Measurements from ENCODE around the gene MAP3K9.

Gene MAP3K9

DNA sequence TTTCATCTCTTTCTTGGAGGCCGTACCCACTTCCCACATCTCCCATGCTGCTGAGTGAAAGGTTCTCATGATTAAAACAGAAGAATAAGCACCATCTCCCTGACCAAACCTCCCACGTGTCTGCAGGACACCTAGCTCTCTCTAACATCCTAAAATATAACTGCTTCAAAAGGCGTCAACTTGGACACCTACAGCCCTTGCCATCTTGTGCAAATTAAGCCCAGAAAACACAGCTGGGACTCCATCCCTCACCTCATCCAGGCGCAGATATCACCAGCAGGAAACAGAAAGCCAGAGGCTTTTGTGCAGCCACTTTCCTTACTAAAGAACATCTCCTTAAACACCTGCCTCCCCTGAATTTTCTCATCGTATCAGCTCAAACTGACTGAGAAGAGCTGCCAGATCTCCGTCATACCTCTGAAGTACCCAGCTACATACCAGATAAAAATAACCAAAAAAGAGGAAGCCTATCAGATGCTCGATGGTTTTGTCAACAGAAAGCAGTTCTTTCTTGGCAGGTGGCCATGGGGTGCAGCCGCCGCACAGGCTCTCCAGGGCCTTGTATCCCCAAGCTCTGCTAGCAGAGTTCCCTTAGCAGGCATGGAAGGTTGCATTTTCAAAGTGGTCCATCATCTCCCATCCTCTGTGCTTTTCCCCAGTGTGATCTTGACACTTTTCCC, 28.8 kb downstream of the MAP3K9 start:
- DNase-seq (ENCODE audit: low spot score): peak; percentile 54
- in situ Hi-C loops (cut with MboI; ENCODE audit: low sequenced_read_pairs, unreplicated experiment): no loop called here
- TF ChIP-seq, protein P1, sequence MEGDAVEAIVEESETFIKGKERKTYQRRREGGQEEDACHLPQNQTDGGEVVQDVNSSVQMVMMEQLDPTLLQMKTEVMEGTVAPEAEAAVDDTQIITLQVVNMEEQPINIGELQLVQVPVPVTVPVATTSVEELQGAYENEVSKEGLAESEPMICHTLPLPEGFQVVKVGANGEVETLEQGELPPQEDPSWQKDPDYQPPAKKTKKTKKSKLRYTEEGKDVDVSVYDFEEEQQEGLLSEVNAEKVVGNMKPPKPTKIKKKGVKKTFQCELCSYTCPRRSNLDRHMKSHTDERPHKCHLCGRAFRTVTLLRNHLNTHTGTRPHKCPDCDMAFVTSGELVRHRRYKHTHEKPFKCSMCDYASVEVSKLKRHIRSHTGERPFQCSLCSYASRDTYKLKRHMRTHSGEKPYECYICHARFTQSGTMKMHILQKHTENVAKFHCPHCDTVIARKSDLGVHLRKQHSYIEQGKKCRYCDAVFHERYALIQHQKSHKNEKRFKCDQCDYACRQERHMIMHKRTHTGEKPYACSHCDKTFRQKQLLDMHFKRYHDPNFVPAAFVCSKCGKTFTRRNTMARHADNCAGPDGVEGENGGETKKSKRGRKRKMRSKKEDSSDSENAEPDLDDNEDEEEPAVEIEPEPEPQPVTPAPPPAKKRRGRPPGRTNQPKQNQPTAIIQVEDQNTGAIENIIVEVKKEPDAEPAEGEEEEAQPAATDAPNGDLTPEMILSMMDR (IDR thresholded peaks at IDR 0.05; ENCODE audit: borderline replicate concordance, control extremely low read depth, extremely low read depth, insufficient read depth, missing control alignments): no peak

DNA sequence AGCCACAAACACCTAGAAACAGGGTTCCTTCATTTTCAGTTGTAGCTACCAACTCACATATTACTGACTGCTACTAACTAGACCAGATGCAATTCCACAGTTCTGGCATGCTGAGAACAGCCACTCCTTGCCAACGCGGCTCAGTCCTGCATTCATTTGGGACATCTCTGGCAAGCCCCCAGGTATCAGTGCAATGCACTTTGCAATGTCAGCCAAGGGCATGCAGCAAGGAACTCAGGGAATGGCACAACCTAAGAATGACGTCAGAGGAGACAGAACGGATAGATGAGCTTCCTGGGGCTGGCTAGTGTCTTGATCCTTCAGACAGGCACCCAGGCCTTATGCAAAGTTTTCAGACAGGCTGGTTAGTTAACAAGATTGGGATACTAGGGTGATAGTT, 29.6 kb downstream of the MAP3K9 start:
- TF ChIP-seq, protein P1 (IDR thresholded peaks at IDR 0.05; ENCODE audit: borderline replicate concordance, control extremely low read depth, extremely low read depth, insufficient read depth, missing control alignments): no peak
- DNase-seq (ENCODE audit: low spot score): no peak
- in situ Hi-C loops (cut with MboI; ENCODE audit: low sequenced_read_pairs, unreplicated experiment): no loop called here

DNA sequence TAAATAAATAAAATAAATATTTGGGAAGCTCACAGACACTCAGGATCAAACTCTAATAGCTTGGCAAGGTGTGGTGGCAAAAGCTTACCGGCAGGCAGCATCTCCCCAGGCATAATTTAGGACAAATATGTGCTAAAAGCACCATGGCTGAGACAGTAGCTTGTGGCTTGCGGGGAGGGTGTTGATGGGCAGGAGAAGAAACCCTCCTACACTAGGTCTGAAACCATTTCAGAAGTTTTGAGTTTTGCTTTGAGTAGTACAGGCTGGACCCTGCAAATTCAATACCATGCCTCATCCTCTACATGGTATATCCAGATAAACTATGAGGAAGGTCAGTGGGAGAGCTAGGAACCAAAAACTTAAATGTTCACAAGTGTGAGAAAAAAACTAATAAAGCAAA, 33.1 kb downstream of the MAP3K9 start:
- peak; percentile 73 for DNase-seq (ENCODE audit: low spot score)
- TF ChIP-seq, protein P1 (IDR thresholded peaks at IDR 0.05; ENCODE audit: borderline replicate concordance, control extremely low read depth, extremely low read depth, insufficient read depth, missing control alignments): no peak
- in situ Hi-C loops (cut with MboI; ENCODE audit: low sequenced_read_pairs, unreplicated experiment): no loop called here

DNA sequence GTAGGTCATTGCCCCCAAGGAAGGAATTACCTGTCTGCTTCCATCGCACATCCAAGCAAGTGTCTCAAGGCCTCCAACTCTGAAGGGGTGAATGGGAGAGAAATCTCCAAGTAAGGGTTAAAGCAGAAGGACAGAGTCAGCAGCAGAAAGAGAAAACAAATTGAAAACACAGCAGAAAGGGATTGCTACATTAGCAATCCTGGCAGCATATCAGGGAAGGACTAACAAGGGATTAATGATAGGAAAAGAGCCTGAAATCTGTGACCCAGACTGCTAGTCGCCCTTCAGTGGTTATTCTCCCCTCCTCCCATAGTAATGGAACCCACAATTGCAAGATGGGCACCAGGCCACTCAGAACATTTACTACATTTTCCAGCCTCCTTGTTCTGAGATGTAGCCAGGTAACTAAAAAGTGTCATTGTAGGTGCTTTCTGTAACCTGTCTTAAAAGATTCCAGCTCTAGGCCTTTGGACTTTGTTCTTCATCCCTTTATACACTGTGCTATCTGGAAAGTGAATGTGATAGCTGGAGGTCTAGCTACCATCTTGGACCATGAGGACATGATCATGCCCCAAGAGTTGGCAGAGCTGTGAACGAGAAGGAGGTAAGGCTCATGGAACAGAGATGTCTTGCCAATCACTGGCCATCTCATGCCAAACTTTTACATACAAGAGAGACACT, 36.0 kb downstream of the MAP3K9 start:
- DNase-seq (ENCODE audit: low spot score): no peak
- in situ Hi-C loops (cut with MboI; ENCODE audit: low sequenced_read_pairs, unreplicated experiment): no loop called here
- TF ChIP-seq, protein P1 (IDR thresholded peaks at IDR 0.05; ENCODE audit: borderline replicate concordance, control extremely low read depth, extremely low read depth, insufficient read depth, missing control alignments): no peak

DNA sequence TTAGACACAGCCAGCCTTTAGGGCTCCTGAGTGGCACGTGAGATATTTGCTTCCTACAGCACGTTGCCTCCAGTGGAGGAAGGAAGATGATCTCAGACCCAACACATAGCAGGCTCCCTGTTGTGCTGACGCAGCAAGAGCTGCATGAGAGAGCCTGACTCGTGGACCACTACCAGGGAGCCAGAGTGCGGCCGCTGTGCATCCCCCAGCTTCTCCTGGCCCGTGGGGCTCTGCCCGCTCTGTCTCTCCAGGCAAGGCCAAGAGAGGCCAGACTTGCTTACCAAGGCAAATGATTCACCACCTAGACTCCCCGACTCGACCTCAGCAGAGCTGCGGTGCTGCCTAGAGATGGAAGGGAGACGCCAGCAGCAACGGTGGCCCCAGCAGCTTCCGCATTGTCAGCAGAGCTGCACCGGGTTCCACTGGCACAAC, 37.5 kb downstream of the MAP3K9 start:
- in situ Hi-C loops (cut with MboI; ENCODE audit: low sequenced_read_pairs, unreplicated experiment): no loop called here
- TF ChIP-seq, protein P1 (IDR thresholded peaks at IDR 0.05; ENCODE audit: borderline replicate concordance, control extremely low read depth, extremely low read depth, insufficient read depth, missing control alignments): no peak
- no peak for DNase-seq (ENCODE audit: low spot score)

DNA sequence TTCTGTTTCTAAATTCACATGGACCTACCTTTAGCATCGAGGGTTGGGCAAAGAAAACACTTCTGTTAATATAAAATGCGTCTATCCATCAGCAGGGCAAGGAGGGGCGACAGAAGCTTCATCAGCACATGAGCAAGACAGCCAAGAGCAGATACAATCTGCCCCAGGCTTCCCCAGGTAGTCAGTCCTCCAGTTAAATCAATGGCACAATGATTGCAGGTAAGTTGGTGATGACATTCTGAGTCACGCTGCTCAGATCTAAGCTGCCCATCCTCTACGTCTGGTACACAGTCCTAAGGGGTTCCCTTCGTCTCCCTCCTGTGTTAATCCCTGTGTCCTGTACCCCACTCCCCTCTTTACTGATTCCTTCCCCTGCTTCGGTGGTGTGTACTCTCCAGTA, 38.8 kb downstream of the MAP3K9 start:
- in situ Hi-C loops (cut with MboI; ENCODE audit: low sequenced_read_pairs, unreplicated experiment): no loop called here
- no peak for DNase-seq (ENCODE audit: low spot score)
- TF ChIP-seq, protein P1 (IDR thresholded peaks at IDR 0.05; ENCODE audit: borderline replicate concordance, control extremely low read depth, extremely low read depth, insufficient read depth, missing control alignments): no peak

Data from GM13976 (cell line).